ENCODE measurements around the gene IZUMO1R.
"Not testable (repeated sequence)": the region's sequence is repeated elsewhere in the genome, so short reads cannot be mapped to it uniquely, and the experiment has no call there.

IZUMO1R gene

GRCh38 chr11:94336033-94336432 is 31.7 kb downstream of the IZUMO1R start:
- ATAC-seq (replicated peaks), result no peak
- no peak for DNase-seq
- H3K4me1 Mint-ChIP-seq (ENCODE audit: low read depth in 2 of 2), result no peaks in the 10 kb centered on the region
- no peaks in the 10 kb centered on the region for H3K36me3 Mint-ChIP-seq (ENCODE audit: insufficient read depth)
- no peak overlapping the region for H3K4me3 Mint-ChIP-seq
- no peak overlapping the region for H3K27ac Mint-ChIP-seq
- H3K27me3 Mint-ChIP-seq, result peaks cover 27 to 44% of the 10 kb centered on the region in 2 donors
- H3K9me3 Mint-ChIP-seq, result no peaks in the 10 kb centered on the region

- H3K36me3 Mint-ChIP-seq (ENCODE audit: insufficient read depth), result peaks cover 3% of the 10 kb centered on the region
- H3K27ac Mint-ChIP-seq, result no peak overlapping the region
- H3K9me3 Mint-ChIP-seq, result no peaks in the 10 kb centered on the region
- no peaks in the 10 kb centered on the region for H3K4me1 Mint-ChIP-seq (ENCODE audit: low read depth in 2 of 2)
- no peak overlapping the region for H3K4me3 Mint-ChIP-seq
- peaks cover 24 to 31% of the 10 kb centered on the region in 2 donors for H3K27me3 Mint-ChIP-seq
- DNase-seq (no peak), ATAC-seq (replicated peaks) (no peak)
Measured at GRCh38 chr11:94338651-94339050, 34.3 kb downstream of the IZUMO1R start.

GRCh38 chr11:94342250-94342649 is 37.9 kb downstream of the IZUMO1R start:
- no peak for DNase-seq
- ATAC-seq (replicated peaks), result no peak
- H3K36me3 Mint-ChIP-seq (ENCODE audit: insufficient read depth), result peaks cover 3% of the 10 kb centered on the region
- H3K9me3 Mint-ChIP-seq, result no peaks in the 10 kb centered on the region
- no peaks in the 10 kb centered on the region for H3K4me1 Mint-ChIP-seq (ENCODE audit: low read depth in 2 of 2)
- H3K27me3 Mint-ChIP-seq, result peaks cover 18 to 32% of the 10 kb centered on the region in 2 donors
- no peak overlapping the region for H3K4me3 Mint-ChIP-seq
- H3K27ac Mint-ChIP-seq, result no peak overlapping the region

- DNase-seq (no peak), ATAC-seq (replicated peaks) (no peak)
- Mint-ChIP-seq H3K27me3 (peaks cover 18 to 37% of the 10 kb centered on the region in 2 donors), H3K36me3 (ENCODE audit: insufficient read depth) (peaks cover 3% of the 10 kb centered on the region), H3K4me1 (ENCODE audit: low read depth in 2 of 2) (no peaks in the 10 kb centered on the region), H3K27ac (peak overlapping the region in 1 of 2 donors; percentile 50), H3K4me3 (no peak overlapping the region), H3K9me3 (no peaks in the 10 kb centered on the region)
Measured at GRCh38 chr11:94343495-94343894, 39.1 kb downstream of the IZUMO1R start.

- DNase-seq; H3K4me3 Mint-ChIP-seq; H3K4me1 Mint-ChIP-seq (ENCODE audit: low read depth in 2 of 2); H3K27ac Mint-ChIP-seq; ATAC-seq (replicated peaks); H3K9me3 Mint-ChIP-seq; H3K36me3 Mint-ChIP-seq (ENCODE audit: insufficient read depth): not testable (repeated sequence)
- peaks cover 36 to 49% of the 10 kb centered on the region in 2 donors for H3K27me3 Mint-ChIP-seq
Measured at GRCh38 chr11:94346311-94346710, 41.9 kb downstream of the IZUMO1R start.

- not testable (repeated sequence) for H3K9me3 Mint-ChIP-seq; ATAC-seq (replicated peaks); H3K4me3 Mint-ChIP-seq; H3K36me3 Mint-ChIP-seq (ENCODE audit: insufficient read depth); H3K27ac Mint-ChIP-seq; DNase-seq; H3K4me1 Mint-ChIP-seq (ENCODE audit: low read depth in 2 of 2)
- peaks cover 70 to 72% of the 10 kb centered on the region in 2 donors for H3K27me3 Mint-ChIP-seq
Measured at GRCh38 chr11:94350850-94351563, 46.6 kb downstream of the IZUMO1R start.

All from effector memory CD8-positive, alpha-beta T cell (primary cell).